K562 (cell line): ENCODE data around the gene SGK1. TPM values are rescaled to one million over a fixed set of nuclear protein-coding genes. Genes with fewer than 3 reads are reported as not detected.

Experiments used
- ATAC-seq: fragments of 200-7000 bp; cut with Tn5 transposase; 3 replicates; pipeline ENCODE4 v1.9.1; 2020; ENCODE audit warnings: moderate library complexity
- BruUV-seq: library from RNA; stranded (reverse); fragments of 400-500 nt; replicated peaks from 2 replicates; lab custom pipeline; 2021; lab: Mats Ljungman, UMichigan
- CTCF ChIA-PET: fragments of 300-600 bp; formaldehyde crosslinking; extraction: SDS; loops from one replicate; lab custom pipeline; 2021; ENCODE audit warnings: low intra/inter-chr PET ratio; lab: Yijun Ruan, JAX
- POLR2A ChIA-PET: fragments of 300-600, 350-650 bp; sonication (Branson Sonifier 250); formaldehyde crosslinking; extraction: SDS; loops from one replicate; lab custom pipeline; 2021; ENCODE audit warnings: antibody characterized with exemption, inconsistent platforms; lab: Yijun Ruan, JAX
- DNase-seq, 4 experiments: peaks; one replicate each; pipeline versions ENCODE4 v3.0.0 to v3.0.0-alpha.2; 2011 to 2018; ENCODE audit warnings: low spot score in 3 of 4, mixed read lengths in 3 of 4; ENCODE audit errors: extremely low read depth in 1 of 4
- FAIRE-seq: peaks from 2 replicates; lab custom pipeline; 2011; peaks lifted over from hg19 to GRCh38; lab: Jason Lieb, UNC
- H2AFZ ChIP-seq: 2 replicates; pipeline ENCODE4 v1.6.0; 2011; ENCODE audit warnings: low read depth, low read length, control low read depth, inconsistent platforms
- H3K27ac ChIP-seq: fragments of 200-600 bp; 3 replicates; pipeline ENCODE4 v1.8.0; 2011; ENCODE audit warnings: low read depth, mild to moderate bottlenecking, control low read depth, inconsistent platforms, low read length, moderate library complexity, mixed read lengths; ENCODE audit errors: extremely low read depth
- H3K27me3 ChIP-seq, 2 experiments: fragments of 300-600 bp in 1 of 2; 2 replicates in 1 of 2; 3 replicates in 1 of 2; pipeline versions ENCODE4 v1.6.0 to v1.8.0; 2011; ENCODE audit warnings: inconsistent platforms in 2 of 2, low read length in 2 of 2, mild to moderate bottlenecking in 1 of 2, mixed read lengths in 1 of 2, moderate library complexity in 1 of 2; ENCODE audit not compliant: control insufficient read depth in 2 of 2, insufficient read depth in 2 of 2
- H3K36me3 ChIP-seq: fragments of 300-600 bp; 3 replicates; pipeline ENCODE4 v1.8.0; 2011; ENCODE audit warnings: mild to moderate bottlenecking, low read length, inconsistent platforms; ENCODE audit not compliant: control insufficient read depth, insufficient read depth
- H3K4me1 ChIP-seq, 2 experiments: fragments of 200-600 bp in 1 of 2; replicated peaks in 1 of 2; 2 replicates in 1 of 2; 3 replicates in 1 of 2; pipeline versions ENCODE4 v1.5.1 to v1.8.0; 2011; ENCODE audit warnings: inconsistent platforms in 2 of 2, low read length in 2 of 2, mild to moderate bottlenecking in 1 of 2, mixed read lengths in 1 of 2, moderate library complexity in 1 of 2; ENCODE audit not compliant: control insufficient read depth in 2 of 2, insufficient read depth in 2 of 2
- H3K4me2 ChIP-seq: 2 replicates; pipeline ENCODE4 v1.6.1; 2011; ENCODE audit warnings: low read length, control low read depth, inconsistent platforms, mixed read lengths; ENCODE audit not compliant: insufficient read depth
- H3K4me3 ChIP-seq: fragments of 200-600 bp; sonication (generic), shearing (Covaris generic); 2 replicates; pipeline ENCODE4 v1.5.1; 2016; ENCODE audit warnings: control low read depth, inconsistent platforms
- H3K79me2 ChIP-seq: fragments of 200-600 bp; 3 replicates; pipeline ENCODE4 v1.8.0; 2011; ENCODE audit warnings: low read length, inconsistent platforms; ENCODE audit not compliant: control insufficient read depth, insufficient read depth
- H3K9ac ChIP-seq, 2 experiments: 2 replicates each; pipeline versions ENCODE4 v1.6.0 to v1.6.1; 2011; ENCODE audit warnings: low read depth in 2 of 2, low read length in 2 of 2, control low read depth in 1 of 2, inconsistent platforms in 1 of 2, mild to moderate bottlenecking in 1 of 2, mixed read lengths in 1 of 2; ENCODE audit not compliant: insufficient read depth in 1 of 2
- H3K9me1 ChIP-seq: one replicate; pipeline ENCODE4 v1.6.0; 2011; ENCODE audit warnings: inconsistent platforms, mild to moderate bottlenecking, low read length, moderate library complexity; ENCODE audit not compliant: control insufficient read depth, insufficient read depth
- H3K9me3 ChIP-seq: replicated peaks from 2 replicates; pipeline ENCODE4 v1.5.1; 2011; ENCODE audit warnings: low read depth, low read length, inconsistent platforms; ENCODE audit not compliant: control insufficient read depth, insufficient read depth
- H4K20me1 ChIP-seq: replicated peaks from 2 replicates; pipeline ENCODE4 v1.6.1; 2011; ENCODE audit warnings: low read length, inconsistent platforms, mixed read lengths; ENCODE audit not compliant: control insufficient read depth, insufficient read depth
- ARID1B ChIP-seq: fragments of 450-650 bp; IDR thresholded peaks from 2 replicates; pipeline ENCODE4 v1.6.1; 2016; ENCODE audit warnings: antibody characterized with exemption, mild to moderate bottlenecking, inconsistent platforms
- C11orf30 ChIP-seq: fragments of 450-650 bp; IDR thresholded peaks from 2 replicates; pipeline ENCODE4 v1.6.1; 2016; ENCODE audit warnings: low read depth, mild to moderate bottlenecking
- DLX4 ChIP-seq: fragments of 250-450 bp; sonication (Bioruptor Pico); IDR thresholded peaks from 2 replicates; pipeline ENCODE4 v1.6.1; 2021; ENCODE audit warnings: mild to moderate bottlenecking
- EGR1 ChIP-seq: fragments of 450-650 bp; conservative IDR thresholded peaks from 2 replicates; pipeline ENCODE4 v1.6.1; 2017; ENCODE audit warnings: mild to moderate bottlenecking
- FOSL1 ChIP-seq: fragments of 200-800 bp; sonication (Bioruptor generic); conservative IDR thresholded peaks from 2 replicates; pipeline ENCODE4 v1.6.1; 2016; ENCODE audit warnings: missing genetic modification characterization, missing compliant biosample characterization
- ILK ChIP-seq: fragments of 450-650 bp; IDR thresholded peaks from 2 replicates; pipeline ENCODE4 v1.6.1; 2016; ENCODE audit warnings: missing genetic modification characterization, low read depth, mild to moderate bottlenecking, missing compliant biosample characterization, moderate library complexity, borderline replicate concordance
- KDM1A ChIP-seq, 2 experiments: fragments of 450-650 bp; IDR thresholded peaks; 2 replicates each; pipeline ENCODE4 v1.6.1; 2016; ENCODE audit warnings: mild to moderate bottlenecking in 2 of 2
- KDM5B ChIP-seq: fragments of 200-600 bp; sonication (generic); IDR thresholded peaks from 2 replicates; pipeline ENCODE4 v1.6.1; 2012; ENCODE audit warnings: low read depth, mild to moderate bottlenecking, moderate library complexity, low read length, control low read depth, inconsistent platforms; ENCODE audit not compliant: insufficient replicate concordance
- MAFG ChIP-seq: fragments of 450-650 bp; conservative IDR thresholded peaks from 2 replicates; pipeline ENCODE4 v1.6.1; 2016; ENCODE audit warnings: missing genetic modification characterization, missing compliant biosample characterization
- MAFK ChIP-seq: IDR thresholded peaks from 2 replicates; pipeline ENCODE4 v1.6.1; 2011; ENCODE audit warnings: low read length, improper control_type of control experiment
- RCOR1 ChIP-seq, 2 experiments: IDR thresholded peaks; 2 replicates each; pipeline ENCODE4 v1.6.1; 2012; ENCODE audit warnings: low read depth in 2 of 2, low read length in 2 of 2, borderline replicate concordance in 1 of 2, improper control_type of control experiment in 1 of 2
- SMARCA4 ChIP-seq: fragments of 450-650 bp; IDR thresholded peaks from 2 replicates; pipeline ENCODE4 v1.6.1; 2016
- SMC3 ChIP-seq: conservative IDR thresholded peaks from 2 replicates; pipeline ENCODE4 v1.6.1; 2011; ENCODE audit warnings: low read depth, low read length, improper control_type of control experiment; ENCODE audit not compliant: insufficient read depth
- SOX6 ChIP-seq: fragments of 450-650 bp; IDR thresholded peaks from 2 replicates; pipeline ENCODE4 v1.6.1; 2014; ENCODE audit warnings: mild to moderate bottlenecking
- XRCC3 ChIP-seq: fragments of 450-650 bp; IDR thresholded peaks from 2 replicates; pipeline ENCODE4 v1.6.1; 2017; ENCODE audit warnings: mild to moderate bottlenecking, moderate library complexity
- ZFP1 ChIP-seq: fragments of 450-650 bp; formaldehyde crosslinking; IDR thresholded peaks from 2 replicates; pipeline ENCODE4 v1.4.0; 2020; ENCODE audit warnings: mild to moderate bottlenecking, mixed read lengths
- ZNF316 ChIP-seq: fragments of 450-650 bp; IDR thresholded peaks from 2 replicates; pipeline ENCODE4 v1.6.1; 2016
- ZNF384 ChIP-seq: IDR thresholded peaks from 2 replicates; pipeline ENCODE4 v1.6.1; 2012; ENCODE audit warnings: low read depth, low read length, improper control_type of control experiment
- WGBS: fragments of 100-300 bp; shearing (Covaris generic); methylation state at CpG from one replicate; pipeline ENCODE4 v1.1.6; 2016; ENCODE audit warnings: low coverage, mixed read lengths; ENCODE audit not compliant: insufficient coverage; ENCODE audit errors: missing lambda C conversion rate; 5-methylcytosine and 5-hydroxymethylcytosine counted together
- in situ Hi-C: fragments of 300-500 bp; cut with MboI; formaldehyde crosslinking; loops from 4 replicates; pipeline ENCODE4 v1.15.0; 2018; ENCODE audit warnings: inconsistent platforms, mixed read lengths
- intact Hi-C: fragments of 100-400 bp; cut with micrococcal nuclease; formaldehyde crosslinking; loops from 2 replicates; pipeline ENCODE4 v1.14.2; 2022
- polyA plus RNA-seq, 8 experiments: library from polyadenylated mRNA; depleted of rRNA in 4 of 8; stranded (reverse) in 5 of 8; unstranded in 3 of 8; fragments of >200 nt; fragmentation: Nextera tagmentation in 2 of 8; fragmentation: Illumina TruSeq in 1 of 8; extraction: Ambion mirVana in 2 of 8; extraction: Trizol in 1 of 8; gene quantifications; 2 replicates each; pipeline versions ENCODE4 v1.2.1 to v1.2.3, GENCODE V29; 2011 to 2014; ENCODE audit warnings: inconsistent platforms in 1 of 8, missing spikeins in 1 of 8
- total RNA-seq, 7 experiments: library from RNA; depleted of rRNA in 6 of 7; stranded (reverse); fragments of >200 nt in 6 of 7; fragmentation: Illumina TruSeq in 2 of 7; extraction: Trizol in 2 of 7; gene quantifications; 2 replicates each; pipeline versions ENCODE4 v1.2.1 to v1.2.3, GENCODE V29; 2011 to 2021; ENCODE audit warnings: low replicate concordance in 1 of 7

Gene SGK1
- total and polyA plus RNA-seq, 9 of the 15 experiments (the other 6 are each of a cell fraction or from before 2014, with no cell fraction given), result 3.5 to 7.2 (median 3.9) TPM

GRCh38 chr6:134299236-134299635, 18.7 kb downstream of the SGK1 start:
- Histone ChIP-seq H2AFZ (no peak overlapping the region), H3K9me3 (no peaks in the 10 kb centered on the region), H3K9ac (no peak overlapping the region), H3K9me1 (no peaks in the 10 kb centered on the region), H3K27ac (no peak overlapping the region), H3K4me1 (peaks cover 15 to 25% of the 10 kb centered on the region in 2 experiments), H3K36me3 (no peaks in the 10 kb centered on the region), H3K4me3 (no peak overlapping the region), H4K20me1 (no peaks in the 10 kb centered on the region), H3K27me3 (no peaks in the 10 kb centered on the region), H3K79me2 (no peaks in the 10 kb centered on the region), H3K4me2 (no peak overlapping the region)
- BruUV-seq, result no TSS peak
- WGBS, result 24% methylated on average over 3 of the region's 3 CpGs
- DNase-seq (no peak), ATAC-seq (no peak), FAIRE-seq (no peak)
- POLR2A ChIA-PET, result interaction anchor here (0.6 to 3.1 kb wide), 4 partner anchors 9 to 15 kb away, joined by 3 to 20 read pairs (median 4); no protein-coding TSS in a partner anchor
- intact Hi-C loops, result loop anchor here (5.0 kb wide), 1 partner anchor 122 kb away; no protein-coding TSS in a partner anchor
- in situ Hi-C loops, result no loop called here
- CTCF ChIA-PET, result no interaction called here
- TF ChIP-seq XRCC3 (no peak), EGR1 (no peak), FOSL1 (tag) (0 out of 2 replicates have a peak, but pooled peaks have one; percentile 16), KDM1A (IDR thresholded peaks at IDR 0.05) (peak; percentile 41 to 70; a peak in 3 of 4 replicates), C11orf30 (peak; percentile 54; the same call in 1 of the 2 replicates), RCOR1 (IDR thresholded peaks at IDR 0.05; ENCODE audit: borderline replicate concordance in 1 of 2, low read depth in 2 of 2, low read length in 2 of 2) (peak in 1 of 2 experiments; percentile 54; a peak in 1 of 4 replicates), ZNF316 (peak; percentile 35; the same call in 1 of the 2 replicates), KDM5B (no peak), ILK (tag) (no peak), SMC3 (no peak), ZNF384 (peak; percentile 47; the same call in 1 of the 2 replicates), MAFK (no peak), SMARCA4 (0 out of 2 replicates have a peak, but pooled peaks have one; percentile 26), SOX6 (peak; percentile 52; the same call in 1 of the 2 replicates), MAFG (tag) (0 out of 2 replicates have a peak, but pooled peaks have one; percentile 26), ZFP1 (no peak), ARID1B (0 out of 2 replicates have a peak, but pooled peaks have one; percentile 14), DLX4 (CRISPR knock-in tag) (no peak)
